HepG2 (cell line): ENCODE data around the gene PLD1. TPM values are rescaled to one million over a fixed set of nuclear protein-coding genes. Genes with fewer than 3 reads are reported as not detected.

Experiments
- ATAC-seq: fragments of 200-7000 bp; cut with Tn5 transposase; 3 replicates; pipeline ENCODE4 v1.9.1; 2020; ENCODE audit warnings: mild to moderate bottlenecking, moderate library complexity
- BruUV-seq: library from RNA; stranded (reverse); fragments of 400-500 nt; replicated peaks from 2 replicates; lab custom pipeline; 2021; lab: Mats Ljungman, UMichigan
- CTCF ChIA-PET: fragments of 300-600 bp; formaldehyde crosslinking; extraction: SDS; loops from one replicate; lab custom pipeline; 2021; ENCODE audit warnings: low total read pairs, inconsistent platforms, low intra/inter-chr PET ratio; lab: Yijun Ruan, JAX
- POLR2A ChIA-PET: fragments of 350-600 bp; sonication (Branson Sonifier 250); formaldehyde crosslinking; loops from one replicate; lab custom pipeline; 2020; ENCODE audit warnings: antibody characterized with exemption, inconsistent platforms; lab: Yijun Ruan, JAX
- DNase-seq: peaks from one replicate; pipeline ENCODE4 v3.0.0-alpha.2; 2015; ENCODE audit warnings: low spot score
- FAIRE-seq: peaks from 3 replicates; lab custom pipeline; 2011; peaks lifted over from hg19 to GRCh38; lab: Jason Lieb, UNC
- H2AFZ ChIP-seq: one replicate; pipeline ENCODE4 v1.6.1; 2011; ENCODE audit warnings: low read length, inconsistent platforms
- H3K27ac ChIP-seq: fragments of 300-600 bp; 3 replicates; pipeline ENCODE4 v1.8.0; 2011; ENCODE audit warnings: mixed run types, mild to moderate bottlenecking, mixed read lengths, low read length, inconsistent platforms; ENCODE audit not compliant: insufficient read depth; ENCODE audit errors: extremely low read length
- H3K27me3 ChIP-seq, 2 experiments: fragments of 200-600 bp in 1 of 2; 2 replicates in 1 of 2; 3 replicates in 1 of 2; pipeline versions ENCODE4 v1.6.0 to v1.8.0; 2011; ENCODE audit warnings: low read length in 2 of 2, mild to moderate bottlenecking in 2 of 2, moderate library complexity in 2 of 2, inconsistent platforms in 1 of 2; ENCODE audit not compliant: insufficient read depth in 2 of 2, control insufficient read depth in 1 of 2
- H3K36me3 ChIP-seq, 2 experiments: fragments of 200-600 bp in 1 of 2; replicated peaks in 1 of 2; 2 replicates in 1 of 2; 3 replicates in 1 of 2; pipeline versions ENCODE4 v1.5.1 to v1.8.0; 2011; ENCODE audit warnings: low read length in 2 of 2, inconsistent platforms in 1 of 2; ENCODE audit not compliant: insufficient read depth in 2 of 2, control insufficient read depth in 1 of 2
- H3K4me1 ChIP-seq: 2 replicates; pipeline ENCODE4 v1.5.1; 2012; ENCODE audit warnings: low read length, inconsistent platforms; ENCODE audit not compliant: insufficient read depth
- H3K4me2 ChIP-seq: 2 replicates; pipeline ENCODE4 v1.6.0; 2011; ENCODE audit warnings: low read depth, low read length, inconsistent platforms
- H3K4me3 ChIP-seq, 3 experiments: fragments of 200-600 bp in 1 of 3; sonication (generic), shearing (Covaris generic) in 1 of 3; replicated peaks in 1 of 3; 2 replicates each; pipeline ENCODE4 v1.5.1; 2011 to 2016; ENCODE audit warnings: low read length in 3 of 3, inconsistent platforms in 2 of 3, low read depth in 2 of 3, mild to moderate bottlenecking in 2 of 3, control low read depth in 1 of 3, mixed read lengths in 1 of 3; ENCODE audit not compliant: insufficient read depth in 1 of 3
- H3K79me2 ChIP-seq: one replicate; pipeline ENCODE4 v1.6.1; 2011; ENCODE audit warnings: low read length, inconsistent platforms; ENCODE audit not compliant: insufficient read depth
- H3K9ac ChIP-seq: 2 replicates; pipeline ENCODE4 v1.6.0; 2011; ENCODE audit warnings: mild to moderate bottlenecking, low read depth, low read length, inconsistent platforms; ENCODE audit not compliant: insufficient read depth
- H3K9me3 ChIP-seq: 2 replicates; pipeline ENCODE4 v1.5.1; 2012; ENCODE audit warnings: mild to moderate bottlenecking, low read length
- H4K20me1 ChIP-seq: 2 replicates; pipeline ENCODE4 v1.6.0; 2011; ENCODE audit warnings: inconsistent platforms, mild to moderate bottlenecking, low read length, moderate library complexity; ENCODE audit not compliant: insufficient read depth
- DR1 ChIP-seq: sonication (generic); formaldehyde crosslinking; IDR thresholded peaks from 2 replicates; pipeline ENCODE4 v1.8.0; 2021; ENCODE audit warnings: mild to moderate bottlenecking, missing genetic modification reagents, inconsistent platforms
- KMT2B ChIP-seq: IDR thresholded peaks from 2 replicates; pipeline ENCODE4 v1.6.1; 2016; ENCODE audit warnings: missing genetic modification reagents, missing compliant biosample characterization
- MED8 ChIP-seq: sonication (generic); formaldehyde crosslinking; IDR thresholded peaks from 2 replicates; pipeline ENCODE4 v1.8.1; 2023; ENCODE audit warnings: mild to moderate bottlenecking, missing genetic modification reagents; ENCODE audit not compliant: insufficient replicate concordance
- MXD4 ChIP-seq: IDR thresholded peaks from 2 replicates; pipeline ENCODE4 v1.6.1; 2016; ENCODE audit warnings: mild to moderate bottlenecking, missing biosample characterization, missing genetic modification reagents
- PHB2 ChIP-seq: fragments of 450-650 bp; IDR thresholded peaks from 2 replicates; pipeline ENCODE4 v1.6.1; 2018; ENCODE audit not compliant: partially characterized antibody
- ZBTB42 ChIP-seq: sonication (generic); formaldehyde crosslinking; IDR thresholded peaks from 2 replicates; pipeline ENCODE4 v1.5.0; 2020; ENCODE audit warnings: mild to moderate bottlenecking, missing genetic modification reagents
- ZIK1 ChIP-seq: sonication (generic); formaldehyde crosslinking; IDR thresholded peaks from 2 replicates; pipeline ENCODE4 v1.5.0; 2020; ENCODE audit warnings: mild to moderate bottlenecking, low read depth, missing genetic modification reagents, borderline replicate concordance
- ZNF737 ChIP-seq: sonication (generic); formaldehyde crosslinking; IDR thresholded peaks from 2 replicates; pipeline ENCODE4 v1.5.0; 2020; ENCODE audit warnings: missing genetic modification reagents, mild to moderate bottlenecking, borderline replicate concordance
- ZNF747 ChIP-seq: sonication (generic); formaldehyde crosslinking; IDR thresholded peaks from 2 replicates; pipeline ENCODE4 v1.8.1; 2023; ENCODE audit warnings: missing genetic modification reagents, mild to moderate bottlenecking, borderline replicate concordance
- WGBS: methylation state at CpG from one replicate; pipeline ENCODE4 v1.1.6; 2017; ENCODE audit warnings: low lambda C conversion rate; 5-methylcytosine and 5-hydroxymethylcytosine counted together
- in situ Hi-C: cut with HindIII; loops from 2 replicates; pipeline ENCODE4 v1.10.0; 2017; ENCODE audit warnings: low pct_unique_long_range_greater_than_20kb; ENCODE audit not compliant: extremely low pct_ligation_motif_present
- intact Hi-C: fragments of 100-400 bp; cut with micrococcal nuclease; formaldehyde crosslinking; loops from one replicate; pipeline ENCODE4 v1.10.0; 2022; ENCODE audit not compliant: unreplicated experiment
- polyA plus RNA-seq, 8 experiments: library from polyadenylated mRNA; depleted of rRNA in 3 of 8; stranded (reverse) in 7 of 8; unstranded in 1 of 8; fragments of >200 nt; fragmentation: Illumina TruSeq in 4 of 8; extraction: Trizol in 4 of 8; gene quantifications; 2 replicates each; pipeline versions ENCODE4 v1.2.1 to v1.2.3, GENCODE V29; 2011 to 2016; ENCODE audit warnings: low read depth in 4 of 8, missing spikeins in 1 of 8, mixed read lengths in 1 of 8; ENCODE audit not compliant: insufficient read depth in 1 of 8
- total RNA-seq, 5 experiments: library from RNA; depleted of rRNA; stranded (reverse); fragments of >200 nt; fragmentation: Illumina TruSeq; extraction: Trizol; gene quantifications; 2 replicates each; pipeline ENCODE4 v1.2.3, GENCODE V29; 2016; ENCODE audit warnings: low read depth in 1 of 5
- TF ChIP-seq, protein P1 (sequence below): sonication (generic); formaldehyde crosslinking; IDR thresholded peaks from 2 replicates; pipeline ENCODE4 v1.4.0; 2020; ENCODE audit warnings: missing genetic modification reagents
- TF ChIP-seq, protein P2 (sequence below): sonication (generic); formaldehyde crosslinking; IDR thresholded peaks from 2 replicates; pipeline ENCODE4 v1.5.1; 2020; ENCODE audit warnings: missing genetic modification reagents, mild to moderate bottlenecking, borderline replicate concordance
- TF ChIP-seq, protein P3 (sequence below): sonication (generic); formaldehyde crosslinking; IDR thresholded peaks from 2 replicates; pipeline ENCODE4 v1.8.0; 2022; ENCODE audit warnings: mild to moderate bottlenecking, missing genetic modification reagents, moderate library complexity

PLD1 gene
- total and polyA plus RNA-seq, 2 of the 13 experiments (the other 11 are each of a cell fraction or from before 2014, with no cell fraction given), result 27.1 to 59.4 TPM

DNA sequence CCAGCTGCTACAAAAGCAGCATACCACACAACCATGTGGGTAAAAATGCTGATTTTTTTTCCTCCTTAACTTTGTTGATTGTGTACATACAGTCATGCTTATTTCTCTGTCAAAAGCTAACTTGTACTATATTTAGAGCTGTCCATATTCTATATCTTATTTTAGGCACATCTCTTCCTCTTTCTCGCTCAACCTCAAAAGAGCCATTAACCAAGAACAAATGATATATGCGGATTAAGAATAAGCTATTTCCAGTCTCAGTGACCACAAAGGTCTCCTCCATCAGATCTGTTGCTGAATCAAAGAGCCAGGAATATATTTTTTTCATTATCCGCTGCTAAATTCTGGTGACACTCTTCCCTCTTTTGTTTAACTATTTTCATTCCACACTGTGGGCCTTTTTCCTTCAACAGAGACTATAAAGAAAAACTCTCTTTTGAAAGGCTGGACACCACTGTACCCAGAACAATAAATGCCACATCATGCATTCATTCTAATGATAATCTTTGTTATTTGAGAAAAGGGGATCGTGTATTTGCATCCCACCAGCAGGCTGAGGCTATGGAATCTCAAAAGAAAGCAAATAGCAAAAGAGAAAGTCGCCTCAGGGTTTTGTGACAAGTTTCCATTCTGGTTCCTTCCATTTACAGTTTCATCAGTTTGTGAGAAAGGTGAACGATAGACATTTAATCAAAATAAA is 40.8 kb upstream of the PLD1 start:
- Histone ChIP-seq H3K4me1 (peaks cover 47% of the 10 kb centered on the region), H3K27me3 (no peaks in the 10 kb centered on the region), H3K36me3 (no peaks in the 10 kb centered on the region), H4K20me1 (no peaks in the 10 kb centered on the region), H3K79me2 (no peaks in the 10 kb centered on the region), H3K27ac (no peak overlapping the region), H3K4me2 (no peak overlapping the region), H3K4me3 (no peak overlapping the region), H3K9me3 (peaks cover 28% of the 10 kb centered on the region), H3K9ac (no peak overlapping the region), H2AFZ (no peak overlapping the region)
- WGBS, result 96% methylated on average over 6 of the region's 6 CpGs
- POLR2A ChIA-PET, result no interaction called here
- ATAC-seq, result no peak
- intact Hi-C loops (no loop called here), in situ Hi-C loops (no loop called here)
- no TSS peak for BruUV-seq
- no peak for DNase-seq
- CTCF ChIA-PET, result no interaction called here
- FAIRE-seq, result no peak
- TF ChIP-seq PHB2 (no peak), ZIK1 (CRISPR knock-in tag) (no peak), DR1 (CRISPR knock-in tag) (no peak), ZBTB42 (CRISPR knock-in tag) (no peak), ZNF747 (CRISPR knock-in tag) (no peak), KMT2B (CRISPR knock-in tag) (no peak), ZNF737 (CRISPR knock-in tag) (no peak), MED8 (CRISPR knock-in tag) (no peak), MXD4 (CRISPR knock-in tag) (no peak)
- TF ChIP-seq, protein P1, sequence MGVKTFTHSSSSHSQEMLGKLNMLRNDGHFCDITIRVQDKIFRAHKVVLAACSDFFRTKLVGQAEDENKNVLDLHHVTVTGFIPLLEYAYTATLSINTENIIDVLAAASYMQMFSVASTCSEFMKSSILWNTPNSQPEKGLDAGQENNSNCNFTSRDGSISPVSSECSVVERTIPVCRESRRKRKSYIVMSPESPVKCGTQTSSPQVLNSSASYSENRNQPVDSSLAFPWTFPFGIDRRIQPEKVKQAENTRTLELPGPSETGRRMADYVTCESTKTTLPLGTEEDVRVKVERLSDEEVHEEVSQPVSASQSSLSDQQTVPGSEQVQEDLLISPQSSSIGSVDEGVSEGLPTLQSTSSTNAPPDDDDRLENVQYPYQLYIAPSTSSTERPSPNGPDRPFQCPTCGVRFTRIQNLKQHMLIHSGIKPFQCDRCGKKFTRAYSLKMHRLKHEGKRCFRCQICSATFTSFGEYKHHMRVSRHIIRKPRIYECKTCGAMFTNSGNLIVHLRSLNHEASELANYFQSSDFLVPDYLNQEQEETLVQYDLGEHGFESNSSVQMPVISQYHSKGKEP, result no peak
- TF ChIP-seq, protein P2, sequence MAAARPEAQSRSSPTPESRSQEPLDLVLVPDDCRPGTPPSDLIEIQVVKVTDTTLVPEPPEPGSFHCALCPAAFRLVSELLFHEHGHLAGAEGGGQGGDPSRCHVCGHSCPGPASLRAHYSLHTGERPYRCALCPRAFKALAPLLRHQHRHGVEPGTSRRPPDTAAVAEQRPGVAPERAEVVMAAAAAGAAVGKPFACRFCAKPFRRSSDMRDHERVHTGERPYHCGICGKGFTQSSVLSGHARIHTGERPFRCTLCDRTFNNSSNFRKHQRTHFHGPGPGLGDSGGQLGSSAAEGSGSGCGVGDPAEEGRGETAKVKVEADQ, result no peak
- TF ChIP-seq, protein P3, sequence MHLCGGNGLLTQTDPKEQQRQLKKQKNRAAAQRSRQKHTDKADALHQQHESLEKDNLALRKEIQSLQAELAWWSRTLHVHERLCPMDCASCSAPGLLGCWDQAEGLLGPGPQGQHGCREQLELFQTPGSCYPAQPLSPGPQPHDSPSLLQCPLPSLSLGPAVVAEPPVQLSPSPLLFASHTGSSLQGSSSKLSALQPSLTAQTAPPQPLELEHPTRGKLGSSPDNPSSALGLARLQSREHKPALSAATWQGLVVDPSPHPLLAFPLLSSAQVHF (CRISPR knock-in tag), result no peak
